HG03095 (cell line): ENCODE results near the gene THPO.

ENCODE experiments used
- ATAC-seq: cut with Tn5 transposase; IDR thresholded peaks from one replicate; pipeline ENCODE4 v1.9.1; 2021; ENCODE audit warnings: moderate library complexity; ENCODE audit not compliant: unreplicated experiment

Gene THPO

GRCh38 chr3:184368116-184368515, 9.9 kb downstream of the THPO start:
- ATAC-seq, result no peak

GRCh38 chr3:184366619-184367289, 11.3 kb downstream of the THPO start:
- no peak for ATAC-seq

GRCh38 chr3:184362668-184363546, 15.1 kb downstream of the THPO start:
- peak; percentile 85 for ATAC-seq

- ATAC-seq, result no peak
These were observed 15.9 kb downstream of the THPO start for GRCh38 chr3:184361932-184362667.

GRCh38 chr3:184361532-184361931, 16.5 kb downstream of the THPO start, which contains the start of the genes CLCN2 and POLR2H:
TSS of gene CLCN2 (minus strand) at chr3:184361605. CDS start at chr3:184361479, 126 bp downstream.
TSS of gene POLR2H (plus strand) at chr3:184361710. CDS start at chr3:184363493, 1,783 bp downstream.
- ATAC-seq, result peak; percentile 40

- peak; percentile 0 for ATAC-seq
These were observed 17.0 kb downstream of the THPO start for GRCh38 chr3:184360929-184361531.

- ATAC-seq, result no peak
These were observed 17.7 kb downstream of the THPO start for GRCh38 chr3:184360070-184360928.

GRCh38 chr3:184359610-184360009, 18.4 kb downstream of the THPO start:
- ATAC-seq, result no peak

- ATAC-seq, result no peak
These were observed 19.1 kb downstream of the THPO start for GRCh38 chr3:184358921-184359350.

GRCh38 chr3:184358124-184358767, 19.8 kb downstream of the THPO start:
- no peak for ATAC-seq

GRCh38 chr3:184357248-184358123, 20.5 kb downstream of the THPO start:
- ATAC-seq, result no peak

GRCh38 chr3:184355261-184356040, 22.6 kb downstream of the THPO start:
- ATAC-seq, result no peak

- no peak for ATAC-seq
These were observed 23.3 kb downstream of the THPO start for GRCh38 chr3:184354754-184355153.

GRCh38 chr3:184354121-184354728, 23.8 kb downstream of the THPO start:
- peak; percentile 44 for ATAC-seq

- ATAC-seq, result no peak
These were observed 24.5 kb downstream of the THPO start for GRCh38 chr3:184353546-184353941.

- ATAC-seq, result no peak
These were observed 25.0 kb downstream of the THPO start for GRCh38 chr3:184352897-184353545.
